Measurements from ENCODE around the gene TRIP6.
"Not testable (repeated sequence)": the region's sequence is repeated elsewhere in the genome, so short reads cannot be mapped to it uniquely, and the experiment has no call there.

Gene TRIP6

DNA sequence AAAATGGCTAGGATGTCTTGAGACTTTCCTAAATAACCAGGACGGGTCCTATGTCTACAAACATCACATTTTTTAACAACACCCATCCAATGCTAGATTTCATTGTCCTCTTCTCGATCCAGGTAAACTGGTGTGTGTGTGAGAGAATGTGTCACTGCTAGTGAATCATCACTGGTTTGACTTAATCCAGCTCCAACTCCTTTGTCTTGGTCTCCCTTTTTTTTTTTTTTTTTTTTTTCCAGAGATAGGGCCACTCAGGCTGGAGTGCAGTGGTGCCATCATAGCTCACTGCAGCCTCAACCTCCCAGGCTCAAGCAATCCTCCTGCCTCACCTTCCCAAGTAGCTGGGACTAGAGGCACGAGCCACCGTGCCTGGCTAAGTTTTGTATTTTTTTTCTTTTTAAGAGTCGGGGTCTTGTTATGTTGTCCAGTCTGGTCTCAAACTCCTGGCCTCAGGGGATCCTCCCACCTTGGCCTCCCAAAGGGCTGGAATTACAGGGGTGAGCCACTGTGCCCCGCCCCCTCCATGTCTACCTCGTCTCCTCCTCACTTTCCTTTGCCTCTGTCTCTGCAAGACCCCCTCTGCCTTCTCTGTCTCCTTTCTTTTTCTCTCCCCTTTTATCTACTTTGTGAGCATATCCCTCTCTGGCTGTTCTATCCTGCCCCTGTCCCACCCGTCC, 24.5 kb downstream of the TRIP6 start:
- DNase-seq = no peak

DNA sequence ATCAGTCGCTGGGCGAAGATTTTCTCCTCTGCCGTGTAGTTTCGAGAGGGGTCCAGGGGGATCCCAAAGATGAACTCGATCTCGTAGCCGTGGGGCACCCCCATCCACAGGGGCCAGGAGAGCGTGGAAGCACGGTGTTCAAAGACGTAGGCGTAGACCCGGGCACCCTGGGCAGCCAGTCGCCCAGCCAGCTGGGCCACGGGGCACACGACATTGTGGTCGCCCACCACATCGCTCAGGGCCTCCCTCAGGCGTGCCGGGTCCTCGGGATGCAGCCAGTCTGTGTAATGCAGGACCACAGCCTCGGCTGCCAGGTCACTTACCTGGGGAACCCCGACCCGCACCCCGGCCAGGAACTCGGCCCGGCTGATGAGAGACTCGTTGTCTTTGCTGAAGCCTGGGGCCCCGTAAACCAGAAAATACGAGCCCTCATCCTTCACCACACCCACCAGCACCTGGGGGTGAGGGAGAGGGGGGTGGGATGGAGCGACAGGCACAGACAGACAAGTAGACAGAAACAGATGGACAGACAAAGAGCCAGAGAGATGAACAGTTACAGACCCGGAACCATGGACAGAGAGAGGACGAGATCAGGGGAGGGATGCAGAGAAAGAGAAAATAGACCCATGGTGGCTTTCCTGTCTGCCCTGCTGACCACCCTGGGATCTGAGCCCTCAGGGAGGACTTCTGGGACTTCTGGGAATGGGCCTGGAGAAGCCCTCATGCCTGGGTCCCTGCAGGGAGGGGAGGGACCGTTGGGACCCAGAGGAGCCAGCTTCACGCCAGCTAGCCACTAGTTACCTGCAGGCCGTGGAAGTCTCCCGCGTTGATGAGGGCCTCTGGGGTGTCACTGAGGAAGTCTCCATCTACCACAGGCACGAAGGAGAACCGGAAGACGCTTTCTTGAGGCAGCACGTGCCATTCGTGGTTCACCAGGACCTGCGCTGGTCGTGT, 25.5 kb downstream of the TRIP6 start:
- no peak for DNase-seq

DNA sequence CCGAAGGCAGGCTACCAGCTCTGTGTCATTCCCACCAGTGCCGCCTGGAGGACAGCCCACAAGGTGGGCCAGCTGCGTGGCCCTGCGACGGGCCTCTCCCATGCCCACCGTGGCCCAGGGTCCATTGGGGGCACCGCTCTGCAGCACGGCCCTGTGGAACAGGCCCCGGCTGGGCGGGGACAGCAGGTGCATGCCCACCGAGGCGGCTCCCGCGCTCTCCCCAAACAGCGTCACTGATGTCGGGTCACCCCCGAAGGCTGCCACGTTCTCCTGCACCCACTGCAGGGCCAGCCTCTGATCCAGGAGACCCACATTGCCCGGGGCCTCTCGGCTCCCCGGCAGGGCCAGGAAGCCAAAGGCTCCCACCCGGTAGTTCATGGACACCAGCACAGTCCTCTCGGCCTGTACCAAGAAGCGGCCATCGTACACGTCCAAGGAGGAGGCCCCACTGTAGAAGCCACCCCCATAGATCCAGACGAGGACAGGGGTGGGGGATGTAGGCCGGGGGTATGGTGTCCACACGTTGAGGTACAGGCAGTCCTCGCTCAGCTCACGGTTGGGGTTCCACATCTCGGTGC, 26.2 kb downstream of the TRIP6 start:
- DNase-seq = no peak

DNA sequence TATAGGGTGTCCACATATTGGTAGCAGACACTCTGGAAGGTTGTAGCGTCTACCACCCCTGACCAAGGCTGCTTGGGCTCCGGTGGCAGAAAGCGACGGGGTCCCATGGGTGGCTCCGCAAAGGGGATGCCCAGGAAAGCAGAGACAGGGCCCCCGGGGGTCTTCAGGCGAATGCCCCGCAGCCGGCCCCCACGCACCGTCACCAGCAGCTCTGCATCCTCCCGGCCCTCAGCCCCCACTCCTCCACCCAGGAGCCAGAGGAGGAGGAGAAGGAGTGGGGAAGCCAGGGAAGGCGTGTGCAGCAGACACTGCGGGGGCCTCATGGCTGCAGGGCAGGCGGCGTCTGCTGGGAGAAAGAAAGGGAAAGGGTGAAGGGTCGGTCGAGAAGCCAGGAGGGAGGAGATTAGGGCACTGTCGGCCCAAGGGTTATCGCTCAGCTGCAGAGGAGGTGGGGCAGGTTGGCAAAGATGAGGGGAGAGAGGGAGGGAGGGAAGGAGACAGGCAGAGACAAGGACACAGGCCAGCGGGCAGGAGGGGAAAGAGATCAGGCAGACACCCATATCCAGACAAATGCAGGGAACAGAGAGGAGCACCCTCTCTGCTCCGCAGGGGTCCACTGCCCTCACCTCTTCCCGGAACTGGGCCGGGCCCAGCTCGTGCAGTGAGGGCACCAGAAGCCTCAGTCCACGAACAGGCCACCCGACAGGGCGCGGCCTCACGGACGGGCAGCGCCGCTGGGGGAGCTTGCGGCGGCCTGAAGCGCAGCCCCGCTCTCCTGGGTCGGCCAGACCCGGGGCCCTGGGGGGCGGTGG, 26.9 kb downstream of the TRIP6 start:
- no peak for DNase-seq

DNA sequence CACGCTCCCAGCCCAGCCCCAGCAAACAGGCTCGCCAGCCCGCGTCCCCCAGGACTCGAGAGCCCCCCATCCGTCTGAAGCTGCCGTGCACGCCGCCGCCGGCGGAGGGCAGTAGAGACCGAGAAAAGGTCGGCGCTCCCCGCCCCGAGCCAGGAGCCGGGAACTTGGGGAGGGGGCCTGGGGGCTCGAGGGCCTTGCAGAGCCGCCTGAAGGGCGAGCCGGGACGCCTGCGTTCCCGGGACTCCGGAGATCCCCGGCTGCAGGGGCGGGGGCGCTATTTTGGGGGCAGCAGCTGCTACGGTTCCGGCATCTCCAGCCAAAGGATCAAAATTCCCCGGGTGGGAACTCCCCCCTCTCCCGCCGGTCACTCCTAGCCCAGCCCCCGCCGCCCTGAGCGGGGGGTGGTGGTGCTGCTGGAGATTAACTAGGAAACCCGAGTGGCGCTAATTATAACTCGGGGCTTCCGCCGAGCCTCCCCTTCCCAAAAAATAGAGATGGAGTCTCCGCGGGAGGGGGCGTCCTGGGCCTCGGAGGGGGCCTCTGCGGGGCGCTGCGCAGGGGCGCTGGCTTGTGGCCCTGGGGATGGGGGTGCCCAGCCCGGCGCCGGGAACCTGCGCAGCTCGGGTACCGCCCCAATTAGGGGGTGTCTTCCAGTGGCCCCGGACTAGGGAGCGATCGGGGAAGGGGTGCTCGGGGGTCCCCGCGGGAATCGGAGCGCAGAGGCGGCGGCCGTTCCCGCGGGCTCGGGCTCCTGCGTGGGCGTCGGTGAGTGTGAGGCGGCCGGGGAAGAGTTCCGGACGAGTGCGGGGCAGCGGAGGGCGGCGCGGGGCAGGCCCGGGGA, 27.9 kb downstream of the TRIP6 start:
- no peak for DNase-seq

DNA sequence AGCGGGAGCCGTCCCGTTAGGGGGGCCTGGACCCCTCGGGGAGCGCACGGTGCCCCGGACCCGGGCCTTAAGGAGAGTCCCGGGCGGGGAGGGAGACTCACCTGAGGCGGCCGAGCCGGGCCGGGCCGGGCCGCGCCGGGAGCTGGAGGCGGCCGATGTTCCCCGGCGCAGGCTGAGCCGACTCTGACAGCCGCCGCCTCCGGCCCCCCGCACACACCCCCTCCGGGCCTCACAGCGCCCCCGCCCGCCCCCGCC, 28.4 kb downstream of the TRIP6 start, which contains the start of gene ACHE:
Gene ACHE (minus strand): TSS at position 188 of the 255 bp plus-strand sequence. CDS start 1,656 bp downstream, outside the sequence.
- no peak for DNase-seq

DNA sequence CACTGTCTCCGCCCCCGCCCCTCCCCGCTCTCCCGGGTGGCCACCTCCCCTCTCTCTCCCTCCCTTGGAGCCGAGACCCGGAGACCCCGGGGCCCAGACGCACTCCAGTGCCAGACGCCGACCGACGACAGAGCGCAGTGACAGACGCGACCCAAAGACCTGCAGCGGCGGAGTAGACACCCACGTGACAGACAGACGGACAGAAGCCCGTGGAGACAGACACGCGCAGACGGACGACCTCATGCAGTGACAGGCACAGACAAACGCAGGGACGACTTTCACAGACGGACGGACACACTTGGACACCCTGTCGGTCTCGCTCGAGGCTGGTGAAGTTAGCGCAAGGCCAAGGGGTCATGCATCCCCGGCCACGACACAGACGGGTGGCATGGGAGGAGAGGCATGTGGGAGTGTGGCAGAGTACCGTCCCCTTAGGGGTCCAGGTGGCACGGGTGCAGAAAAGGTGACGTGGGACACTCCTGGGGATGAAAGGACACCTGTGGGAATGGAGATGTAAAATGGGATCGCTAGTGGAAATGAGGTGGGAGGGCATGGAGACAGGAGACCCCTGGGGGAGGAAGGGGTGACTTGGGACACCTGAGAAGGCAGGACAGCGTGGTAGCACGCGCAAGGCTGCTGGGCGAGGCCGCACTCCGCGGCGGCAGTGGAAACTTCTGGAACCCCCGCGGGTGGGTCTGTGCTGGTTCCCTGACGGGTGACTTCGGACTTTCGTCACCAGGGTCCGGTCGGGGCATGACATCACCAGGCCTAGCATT, 29.0 kb downstream of the TRIP6 start:
- no peak for DNase-seq

DNA sequence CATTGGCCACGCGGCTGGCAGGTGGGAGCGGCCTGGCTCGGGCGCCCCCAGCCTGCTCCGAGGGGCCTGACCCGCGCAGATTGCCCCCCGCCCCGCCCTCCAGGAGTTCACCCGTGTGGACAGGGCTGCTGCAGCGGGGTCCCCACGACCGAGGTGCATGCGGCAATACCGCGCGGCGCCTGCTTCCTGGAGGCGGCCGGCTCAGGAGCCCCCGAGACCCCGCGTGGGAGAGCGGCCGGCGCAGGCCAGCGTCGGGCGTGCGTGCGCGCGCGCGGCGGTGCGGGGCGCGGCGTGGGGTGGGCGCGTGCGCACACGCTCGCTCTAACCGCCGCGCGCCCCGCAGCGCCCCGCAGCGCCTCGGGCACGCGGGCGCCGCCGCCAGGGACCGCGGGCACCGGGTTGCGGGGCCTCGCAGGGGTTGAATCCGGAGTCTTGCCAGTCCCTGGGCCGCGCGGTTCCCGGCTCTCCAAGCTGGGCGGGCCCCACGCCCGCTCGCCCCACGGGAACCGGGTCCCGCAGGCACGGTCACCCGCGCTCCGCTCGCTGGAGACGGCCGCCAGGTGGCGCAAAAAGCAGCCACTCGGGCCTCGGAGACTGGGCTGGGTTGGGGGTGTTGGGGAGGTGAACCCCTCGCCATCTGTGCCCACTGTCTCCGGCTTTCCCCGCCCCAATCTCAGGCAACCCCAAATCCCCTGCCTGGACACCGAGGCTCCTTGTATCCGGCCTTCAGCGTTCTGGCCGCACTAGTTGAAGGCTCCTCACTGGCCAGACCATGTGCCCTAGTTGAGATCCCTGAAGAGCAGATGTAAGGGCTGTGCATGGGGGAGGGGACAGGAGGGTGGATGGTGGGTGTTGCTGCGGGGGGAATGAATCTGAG, 29.8 kb downstream of the TRIP6 start:
- no peak for DNase-seq

DNA sequence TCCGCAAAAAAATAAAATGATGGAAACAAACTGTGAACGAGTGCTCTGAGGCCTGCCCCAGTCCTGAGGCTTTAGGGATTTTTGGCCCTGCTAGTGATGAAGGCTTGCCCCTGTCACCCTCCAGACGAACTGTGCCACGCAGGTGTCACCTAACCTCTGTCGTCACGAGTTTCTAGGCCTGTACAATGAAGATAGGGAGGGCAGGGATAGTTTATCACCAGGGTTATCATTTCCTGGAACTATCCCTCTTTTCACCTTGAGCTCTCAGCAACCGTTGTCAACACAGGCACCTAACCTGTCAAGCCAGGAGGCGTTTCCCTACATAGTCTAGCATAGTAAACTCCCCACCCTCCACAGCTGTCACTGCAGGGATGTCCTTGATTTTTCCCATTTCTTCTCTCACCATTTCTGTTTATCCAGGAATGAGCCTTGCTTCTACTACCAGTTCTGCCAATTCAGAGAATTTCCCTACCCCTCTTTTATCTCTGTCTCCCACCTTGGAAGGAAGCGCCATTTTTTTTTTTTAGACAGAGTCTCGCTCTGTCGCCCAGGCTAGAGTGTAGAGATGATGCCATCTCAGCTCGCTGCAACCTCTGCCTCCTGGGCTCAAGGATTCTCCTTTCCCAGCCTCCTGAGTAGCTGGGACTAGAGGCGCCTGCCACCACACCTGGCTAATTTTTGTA, 30.7 kb downstream of the TRIP6 start:
- no peak for DNase-seq

DNA sequence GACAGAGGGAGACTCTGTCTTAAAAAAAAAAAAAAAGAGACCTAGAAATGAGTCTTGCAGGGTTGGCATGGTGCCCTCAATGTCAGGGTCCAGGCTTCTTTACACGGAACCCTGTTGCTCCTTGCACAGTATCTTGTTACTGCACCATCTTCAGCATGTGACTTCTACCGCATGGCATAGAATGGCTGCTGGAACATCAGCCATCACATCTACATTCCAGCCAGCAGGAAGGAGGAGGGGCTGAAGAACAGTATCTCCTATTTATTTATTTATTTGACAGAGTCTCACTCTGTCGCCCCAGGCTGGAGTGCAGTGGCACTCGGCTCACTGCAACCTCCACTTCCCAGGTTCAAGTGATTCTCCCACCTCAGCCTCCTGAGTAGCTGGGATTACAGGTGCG, 32.2 kb downstream of the TRIP6 start:
- no peak for DNase-seq

DNA sequence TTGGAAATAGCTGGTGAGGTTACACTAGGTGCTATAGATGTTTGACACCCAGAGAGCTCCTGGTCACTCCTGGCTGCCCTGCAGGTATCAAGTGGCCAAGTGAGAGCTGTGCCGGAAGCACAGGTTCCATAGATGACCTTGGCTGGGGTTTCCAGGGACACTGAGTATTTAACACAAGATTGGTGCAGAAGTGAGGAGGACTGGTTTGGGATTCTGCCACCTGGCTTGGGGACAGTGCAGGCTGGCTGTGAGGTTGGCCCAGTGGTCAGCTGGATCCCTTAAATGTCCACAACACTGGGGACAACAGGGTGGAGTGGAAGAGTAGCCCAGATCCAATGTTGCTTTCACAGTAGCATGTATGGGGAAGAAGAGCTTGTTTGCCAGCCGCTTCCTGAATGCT, 33.8 kb downstream of the TRIP6 start:
- DNase-seq = no peak

DNA sequence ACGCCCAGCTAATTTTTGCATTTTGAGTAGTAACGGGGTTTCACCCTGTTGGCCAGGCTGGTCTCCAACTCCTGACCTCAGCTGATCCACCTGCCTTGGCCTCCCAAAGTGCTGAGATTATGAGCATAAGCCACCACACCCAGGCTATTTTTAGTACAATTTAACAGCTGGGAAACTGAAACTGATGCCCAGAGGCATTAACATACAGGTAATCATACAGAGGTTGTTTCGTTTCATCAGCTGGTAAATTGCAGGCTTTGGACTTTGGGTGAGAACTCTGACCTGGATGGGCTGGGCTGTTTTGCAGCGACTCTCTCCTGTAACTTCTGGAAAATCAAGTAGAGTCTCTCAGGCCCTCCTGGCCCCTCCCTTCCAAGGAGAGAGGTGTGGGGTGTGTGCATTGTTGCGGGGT, 34.7 kb downstream of the TRIP6 start:
- no peak for DNase-seq

DNA sequence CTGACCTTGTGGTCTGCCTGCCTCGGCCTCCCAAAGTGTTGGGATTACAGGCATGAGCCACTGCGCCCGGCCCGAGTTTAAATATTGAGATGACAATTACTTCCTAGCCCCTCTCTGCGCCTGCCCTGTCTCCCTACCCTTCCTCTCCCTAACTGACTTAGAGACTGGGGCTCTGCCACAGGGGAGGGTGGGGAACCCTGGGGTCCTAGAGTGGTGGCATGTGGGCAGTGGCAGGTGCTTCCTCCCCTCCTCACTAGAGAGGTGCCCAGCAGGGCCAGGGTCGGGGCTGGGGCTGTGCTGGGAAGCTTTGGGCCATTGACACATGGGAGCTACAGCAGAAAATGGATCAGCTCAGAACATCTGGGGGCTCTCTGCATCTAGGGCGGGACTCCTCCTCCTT, 35.5 kb downstream of the TRIP6 start:
- no peak for DNase-seq

DNA sequence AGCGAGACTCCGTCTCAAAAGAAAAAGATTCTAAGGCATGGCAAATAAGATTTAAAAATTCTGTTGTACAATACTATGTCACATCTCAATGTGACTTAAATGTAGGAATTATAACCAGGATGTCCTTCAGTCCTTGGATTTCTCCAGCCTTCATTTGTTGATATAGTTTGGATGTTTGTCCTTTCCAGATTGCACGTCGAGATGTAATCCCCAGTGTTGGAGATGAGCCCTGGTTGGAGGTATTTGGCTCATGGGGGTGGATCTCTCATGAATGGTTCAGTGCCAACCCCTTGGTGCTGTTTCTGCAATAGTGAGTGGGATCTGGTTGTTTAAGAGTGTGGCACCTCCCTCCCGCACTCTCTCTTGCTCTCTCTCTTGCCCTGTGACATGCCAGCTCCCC, 41.3 kb downstream of the TRIP6 start:
- DNase-seq = no peak

DNA sequence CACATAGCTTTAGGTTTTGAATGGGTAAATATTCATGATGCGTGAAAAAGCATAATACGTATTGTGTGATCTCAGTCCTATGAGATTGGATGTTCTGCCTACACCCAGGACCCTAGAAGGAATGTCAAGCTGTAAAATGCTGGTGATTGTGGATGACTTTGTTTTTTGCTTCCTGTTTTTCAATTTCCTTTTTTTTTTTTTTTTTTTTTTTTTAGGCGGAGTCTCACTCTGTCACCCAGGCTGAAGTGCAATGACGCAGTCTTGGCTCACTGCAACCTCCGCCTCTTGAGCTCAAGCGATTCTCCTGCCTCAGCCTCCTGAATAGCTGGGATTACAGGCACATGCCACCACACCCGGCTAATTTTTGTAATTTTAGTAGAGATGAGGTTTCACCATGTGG, 43.3 kb downstream of the TRIP6 start:
- not testable (repeated sequence) for DNase-seq

DNA sequence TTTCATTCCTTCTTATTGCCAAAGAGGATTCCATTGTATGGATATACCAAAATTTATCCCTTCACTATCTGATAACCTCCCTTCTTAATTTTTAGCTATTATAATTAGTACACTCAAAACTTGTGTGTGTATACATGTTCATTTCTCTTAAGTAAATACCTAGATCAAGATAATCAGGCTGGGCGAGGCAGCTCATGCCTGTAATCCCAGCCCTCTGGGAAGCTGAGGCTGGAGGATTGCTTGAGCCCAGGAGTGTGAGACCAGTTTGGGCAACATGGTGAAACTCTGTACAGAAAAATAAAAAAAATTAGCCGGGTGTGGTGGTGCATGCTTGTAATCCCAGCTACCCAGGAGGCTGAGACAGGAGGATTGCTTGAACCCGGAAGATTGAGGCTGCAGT, 44.3 kb downstream of the TRIP6 start:
- no peak for DNase-seq

DNA sequence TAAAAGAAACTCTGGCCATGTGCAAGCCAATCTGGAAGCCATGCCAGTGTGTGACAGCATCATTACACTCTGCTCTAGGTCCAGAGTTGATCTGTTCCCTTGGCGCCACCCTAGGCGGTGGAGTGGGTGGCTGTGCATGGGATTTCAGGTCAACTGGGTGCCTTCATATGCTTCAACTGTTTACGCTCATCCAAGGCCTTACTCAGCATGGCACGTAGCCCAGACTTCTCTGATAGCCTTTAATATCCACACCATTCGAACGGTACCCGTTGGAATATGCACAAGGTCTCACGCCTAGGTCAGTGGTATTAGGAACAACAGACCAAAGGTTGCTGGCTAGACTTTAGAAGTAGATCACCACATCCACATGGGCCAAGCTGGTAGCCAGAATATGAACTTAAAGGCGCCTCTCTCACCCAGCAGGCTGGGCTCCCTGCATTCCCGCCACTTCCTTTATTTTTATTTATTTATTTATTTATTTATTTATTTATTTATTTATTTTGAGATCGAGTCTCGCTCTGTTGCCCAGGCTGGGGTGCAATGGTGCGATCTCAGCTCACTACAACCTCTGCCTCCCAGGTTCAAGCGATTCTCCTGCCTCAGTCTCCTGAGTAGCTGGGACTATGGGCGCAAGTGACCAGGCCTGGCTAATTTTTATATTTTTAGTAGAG, 47.2 kb downstream of the TRIP6 start:
- no peak for DNase-seq

DNA sequence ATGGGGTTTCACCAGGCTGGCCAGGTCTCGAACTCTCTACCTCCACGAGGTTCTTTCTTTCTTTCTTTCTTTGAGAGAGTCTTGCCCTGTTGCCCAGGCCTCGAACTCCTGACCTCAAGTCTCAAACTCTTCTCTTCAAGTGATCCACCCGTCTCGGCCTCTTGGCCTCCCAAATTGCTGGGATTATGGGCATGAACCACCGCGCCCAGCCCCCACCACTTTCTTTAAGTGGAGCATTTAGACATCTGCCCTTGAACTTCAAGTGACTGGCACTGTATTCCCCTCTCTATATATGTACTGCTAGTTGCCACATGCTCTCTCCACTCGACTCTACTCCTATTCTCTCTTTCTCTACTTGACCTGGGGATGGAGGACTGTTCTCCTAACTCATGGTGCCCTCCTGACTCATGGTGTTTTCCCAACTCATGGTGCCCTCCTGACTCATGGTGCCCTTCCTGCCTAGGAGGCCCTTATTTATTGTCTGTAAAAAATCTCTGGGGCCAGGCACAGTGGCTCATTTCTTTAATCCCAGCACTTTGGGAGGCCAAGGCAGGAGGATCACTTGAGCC, 47.8 kb downstream of the TRIP6 start:
- DNase-seq = no peak

DNA sequence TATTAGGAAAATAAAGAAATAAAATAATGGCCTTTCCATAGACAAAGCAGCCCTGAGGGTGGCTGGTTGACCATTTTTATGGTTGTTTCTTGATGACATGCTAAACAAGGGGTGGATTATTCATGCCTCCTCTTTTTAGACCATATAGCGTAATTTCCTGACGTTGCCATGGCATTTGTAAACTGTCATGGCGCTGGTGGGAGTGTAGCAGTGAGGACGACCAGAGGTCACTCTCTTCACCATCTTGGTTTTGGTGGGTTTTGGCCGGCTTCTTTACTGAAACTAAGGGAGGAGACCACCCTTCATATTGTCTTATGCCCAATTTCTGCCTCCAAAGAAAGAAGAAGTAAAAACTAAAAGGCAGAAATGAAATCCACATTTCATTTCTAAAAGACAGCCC, 52.1 kb downstream of the TRIP6 start:
- not testable (repeated sequence) for DNase-seq
